Thyroid gland (tissue), 4 donors: ENCODE measurements around the gene COL1A2.

Experiments used
- POLR2A ChIP-seq, 2 donors: fragments of 450-650 bp; IDR thresholded peaks; one replicate each; pipeline ENCODE4 v1.6.1; 2017; ENCODE audit warnings: antibody characterized with exemption in 2 of 2, mild to moderate bottlenecking in 2 of 2, moderate library complexity in 1 of 2
- TF ChIP-seq, protein P1 (sequence below), 6 experiments: fragments of 200-600 bp in 3 of 6; fragments of 450-650 bp in 3 of 6; sonication (generic) in 3 of 6; IDR thresholded peaks; one replicate each; pipeline ENCODE4 v1.5.1; 2016 to 2019; ENCODE audit warnings: antibody characterized with exemption in 6 of 6, mild to moderate bottlenecking in 2 of 6, inconsistent platforms in 1 of 6, moderate library complexity in 1 of 6

DNA sequence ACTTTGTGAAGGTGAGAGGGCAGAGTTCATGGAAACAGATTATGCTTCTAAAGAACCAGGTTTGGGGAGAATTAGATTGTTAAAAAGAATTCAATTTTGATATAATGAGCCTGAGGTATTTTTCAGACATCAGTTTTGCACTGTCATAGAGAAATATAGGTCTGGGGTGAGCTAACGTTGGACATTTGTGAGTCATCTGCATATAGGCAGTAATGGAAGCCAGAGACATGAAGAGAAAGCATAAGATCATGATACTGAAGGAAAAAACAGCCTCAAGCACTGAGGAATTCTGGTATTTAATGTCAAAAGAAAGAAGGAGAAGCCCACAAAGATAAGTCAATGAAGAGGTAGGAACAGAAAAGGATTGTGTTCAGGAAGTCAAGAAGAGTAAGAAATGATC lies 32.4 kb upstream of the COL1A2 start:
- TF ChIP-seq, protein P1, sequence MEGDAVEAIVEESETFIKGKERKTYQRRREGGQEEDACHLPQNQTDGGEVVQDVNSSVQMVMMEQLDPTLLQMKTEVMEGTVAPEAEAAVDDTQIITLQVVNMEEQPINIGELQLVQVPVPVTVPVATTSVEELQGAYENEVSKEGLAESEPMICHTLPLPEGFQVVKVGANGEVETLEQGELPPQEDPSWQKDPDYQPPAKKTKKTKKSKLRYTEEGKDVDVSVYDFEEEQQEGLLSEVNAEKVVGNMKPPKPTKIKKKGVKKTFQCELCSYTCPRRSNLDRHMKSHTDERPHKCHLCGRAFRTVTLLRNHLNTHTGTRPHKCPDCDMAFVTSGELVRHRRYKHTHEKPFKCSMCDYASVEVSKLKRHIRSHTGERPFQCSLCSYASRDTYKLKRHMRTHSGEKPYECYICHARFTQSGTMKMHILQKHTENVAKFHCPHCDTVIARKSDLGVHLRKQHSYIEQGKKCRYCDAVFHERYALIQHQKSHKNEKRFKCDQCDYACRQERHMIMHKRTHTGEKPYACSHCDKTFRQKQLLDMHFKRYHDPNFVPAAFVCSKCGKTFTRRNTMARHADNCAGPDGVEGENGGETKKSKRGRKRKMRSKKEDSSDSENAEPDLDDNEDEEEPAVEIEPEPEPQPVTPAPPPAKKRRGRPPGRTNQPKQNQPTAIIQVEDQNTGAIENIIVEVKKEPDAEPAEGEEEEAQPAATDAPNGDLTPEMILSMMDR (IDR thresholded peaks at IDR 0.05), result no peak
- TF ChIP-seq POLR2A (IDR thresholded peaks at IDR 0.05), result no peak
